A673 (cell line): ENCODE data around the gene DDX54. TPM values are rescaled to one million over a fixed set of nuclear protein-coding genes. Genes with fewer than 3 reads are reported as not detected.
"Not testable (repeated sequence)": the region's sequence is repeated elsewhere in the genome, so short reads cannot be mapped to it uniquely, and the experiment has no call there.

Experiments used
- BruUV-seq: library from RNA; stranded (reverse); fragments of 400-500 nt; replicated peaks from 2 replicates; lab custom pipeline; 2021; lab: Mats Ljungman, UMichigan
- CTCF ChIA-PET: fragments of 300-600 bp; sonication (Branson Sonifier 250); formaldehyde crosslinking; loops from one replicate; lab custom pipeline; 2022; ENCODE audit warnings: antibody characterized with exemption; lab: Charles Lee
- POLR2A ChIA-PET: fragments of 300-600 bp; sonication (Branson Sonifier 250); formaldehyde crosslinking; loops from one replicate; lab custom pipeline; 2022; ENCODE audit warnings: antibody characterized with exemption; ENCODE audit not compliant: low non-redundant PET; lab: Charles Lee
- DNase-seq: peaks from one replicate; pipeline ENCODE4 v3.0.0-alpha.2; 2015; ENCODE audit warnings: low spot score
- H3K27ac ChIP-seq: fragments of 200-600 bp; sonication (generic); 2 replicates; pipeline ENCODE4 v1.5.1; 2016; ENCODE audit warnings: mixed run types, low read depth, mild to moderate bottlenecking, mixed read lengths, antibody characterized with exemption, low read length; ENCODE audit not compliant: poor library complexity, severe bottlenecking
- H3K27me3 ChIP-seq: fragments of 200-600 bp; sonication (generic); replicated peaks from 2 replicates; pipeline ENCODE4 v1.6.1; 2017; ENCODE audit warnings: mixed run types, low read depth, mild to moderate bottlenecking, mixed read lengths, antibody characterized with exemption, low read length; ENCODE audit not compliant: insufficient read depth, poor library complexity
- H3K36me3 ChIP-seq: fragments of 200-600 bp; sonication (generic); 2 replicates; pipeline ENCODE4 v1.6.1; 2016; ENCODE audit warnings: mixed run types, mild to moderate bottlenecking, mixed read lengths, antibody characterized with exemption, low read length; ENCODE audit not compliant: insufficient read depth, poor library complexity, severe bottlenecking
- H3K4me1 ChIP-seq: fragments of 200-600 bp; sonication (generic); 2 replicates; pipeline ENCODE4 v1.6.1; 2017; ENCODE audit warnings: mixed run types, mild to moderate bottlenecking, mixed read lengths, antibody characterized with exemption, low read length; ENCODE audit not compliant: insufficient read depth, poor library complexity, severe bottlenecking
- H3K4me3 ChIP-seq: fragments of 200-600 bp; sonication (generic); 2 replicates; pipeline ENCODE4 v1.5.1; 2016; ENCODE audit warnings: low read depth, mixed run types, mild to moderate bottlenecking, mixed read lengths, low read length; ENCODE audit not compliant: poor library complexity, severe bottlenecking
- H3K9me3 ChIP-seq: fragments of 200-600 bp; sonication (generic); 2 replicates; pipeline ENCODE4 v1.6.1; 2016; ENCODE audit warnings: mixed run types, low read depth, mild to moderate bottlenecking, mixed read lengths, antibody characterized with exemption, low read length; ENCODE audit not compliant: poor library complexity, severe bottlenecking
- EZH2 ChIP-seq: fragments of 200-600 bp; sonication (generic); IDR thresholded peaks from 2 replicates; pipeline ENCODE4 v1.6.1; 2017; ENCODE audit warnings: borderline replicate concordance, low read depth, mild to moderate bottlenecking, mixed read lengths, antibody characterized with exemption, low read length; ENCODE audit not compliant: poor library complexity, severe bottlenecking
- intact Hi-C: fragments of 100-400 bp; cut with micrococcal nuclease; formaldehyde crosslinking; loops from one replicate; pipeline ENCODE4 v1.10.0; 2022; ENCODE audit not compliant: unreplicated experiment
- total RNA-seq: library from RNA; stranded (reverse); gene quantifications from 2 replicates; pipeline ENCODE4 v1.2.3, GENCODE V29; 2021
- TF ChIP-seq, protein P1 (sequence below): fragments of 300-800, 200-600 bp; sonication (generic); conservative IDR thresholded peaks from 2 replicates; pipeline ENCODE4 v1.5.1; 2017; ENCODE audit warnings: low read depth, mild to moderate bottlenecking, antibody characterized with exemption, low read length, moderate library complexity, mixed read lengths

Gene DDX54
- total RNA-seq, 1 experiment from 2014 or later = 116 TPM

DNA sequence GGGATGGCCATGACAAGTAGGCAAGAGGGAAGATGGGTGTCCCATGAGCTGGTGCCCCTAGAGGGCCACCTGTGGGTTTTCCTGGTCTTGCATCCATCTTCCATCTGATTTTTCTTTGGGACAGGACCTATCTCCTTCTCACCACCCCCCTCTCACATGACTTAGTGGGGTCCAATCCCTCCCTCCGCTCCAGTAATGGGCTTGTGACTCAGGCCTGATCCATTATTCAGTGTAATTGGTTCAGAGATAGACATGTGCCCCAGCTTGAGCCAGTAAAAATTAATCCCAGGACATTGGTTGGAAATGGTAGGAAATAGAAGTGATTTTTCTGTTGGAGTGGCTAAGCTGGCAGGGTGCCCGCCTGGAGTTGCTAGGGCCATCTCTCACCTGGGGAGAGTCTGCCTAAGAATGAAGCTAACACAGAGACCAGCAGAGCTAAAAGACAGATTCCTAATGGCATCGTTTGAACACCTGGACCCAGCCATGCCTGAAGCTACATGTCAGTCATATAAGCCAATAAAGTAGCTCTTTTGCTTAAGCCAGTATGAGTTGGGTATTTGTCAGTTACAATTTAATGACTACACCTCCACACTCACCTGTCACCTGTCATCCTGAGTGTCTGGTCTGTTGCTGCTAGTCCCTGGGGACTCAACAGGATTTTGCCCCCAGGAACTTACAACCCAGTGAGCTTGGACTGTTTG, 64.5 kb downstream of the DDX54 start:
- Histone ChIP-seq H3K36me3 (no peaks in the 10 kb centered on the region), H3K27ac (no peak overlapping the region), H3K4me1 (no peaks in the 10 kb centered on the region), H3K27me3 (no peaks in the 10 kb centered on the region), H3K4me3 (no peak overlapping the region), H3K9me3 (no peaks in the 10 kb centered on the region)
- TF ChIP-seq, protein P1, sequence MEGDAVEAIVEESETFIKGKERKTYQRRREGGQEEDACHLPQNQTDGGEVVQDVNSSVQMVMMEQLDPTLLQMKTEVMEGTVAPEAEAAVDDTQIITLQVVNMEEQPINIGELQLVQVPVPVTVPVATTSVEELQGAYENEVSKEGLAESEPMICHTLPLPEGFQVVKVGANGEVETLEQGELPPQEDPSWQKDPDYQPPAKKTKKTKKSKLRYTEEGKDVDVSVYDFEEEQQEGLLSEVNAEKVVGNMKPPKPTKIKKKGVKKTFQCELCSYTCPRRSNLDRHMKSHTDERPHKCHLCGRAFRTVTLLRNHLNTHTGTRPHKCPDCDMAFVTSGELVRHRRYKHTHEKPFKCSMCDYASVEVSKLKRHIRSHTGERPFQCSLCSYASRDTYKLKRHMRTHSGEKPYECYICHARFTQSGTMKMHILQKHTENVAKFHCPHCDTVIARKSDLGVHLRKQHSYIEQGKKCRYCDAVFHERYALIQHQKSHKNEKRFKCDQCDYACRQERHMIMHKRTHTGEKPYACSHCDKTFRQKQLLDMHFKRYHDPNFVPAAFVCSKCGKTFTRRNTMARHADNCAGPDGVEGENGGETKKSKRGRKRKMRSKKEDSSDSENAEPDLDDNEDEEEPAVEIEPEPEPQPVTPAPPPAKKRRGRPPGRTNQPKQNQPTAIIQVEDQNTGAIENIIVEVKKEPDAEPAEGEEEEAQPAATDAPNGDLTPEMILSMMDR = no peak
- no peak for TF ChIP-seq EZH2
- BruUV-seq = no TSS peak
- ChIA-PET CTCF (no interaction called here), POLR2A (interaction anchor here (0.5 kb wide), 1 partner anchor 230 kb away, joined by 3 read pairs; no protein-coding TSS in a partner anchor)
- intact Hi-C loops = no loop called here
- DNase-seq = no peak

DNA sequence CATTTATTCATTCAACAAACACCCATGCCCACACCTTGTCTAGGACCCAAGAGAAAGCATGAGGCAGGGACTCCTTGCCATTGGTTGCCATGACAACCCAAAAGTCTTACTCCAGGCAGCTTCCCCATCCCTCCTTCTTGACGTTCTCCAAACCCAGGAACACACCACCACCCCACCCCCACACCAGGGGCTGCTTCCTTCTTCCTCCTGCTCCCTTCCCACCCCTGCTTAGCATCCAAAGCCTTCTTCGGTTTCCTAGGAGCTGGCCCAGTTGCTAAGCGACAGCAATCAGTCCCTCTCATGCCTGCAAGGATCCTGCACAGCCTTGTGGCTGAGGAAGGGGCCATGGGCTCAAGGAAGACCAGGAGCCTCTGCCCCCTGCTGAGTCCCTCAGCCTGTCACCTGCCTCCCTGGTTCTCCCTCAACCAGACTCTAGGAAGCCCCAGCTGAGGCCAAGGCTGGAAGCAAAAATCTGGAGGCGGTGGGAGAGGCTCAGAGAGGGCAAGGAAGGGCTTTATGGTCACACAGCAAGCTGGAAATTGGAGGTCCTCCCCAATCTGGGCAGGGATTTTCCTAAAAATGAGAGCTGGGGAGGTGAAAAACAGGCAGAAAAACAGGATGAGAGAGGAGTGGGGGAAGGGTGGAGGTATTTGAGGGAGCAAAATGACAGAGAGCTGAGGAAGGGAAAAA, 65.2 kb downstream of the DDX54 start:
- Histone ChIP-seq H3K4me3 (no peak overlapping the region), H3K9me3 (no peaks in the 10 kb centered on the region), H3K27me3 (no peaks in the 10 kb centered on the region), H3K36me3 (no peaks in the 10 kb centered on the region), H3K27ac (no peak overlapping the region), H3K4me1 (no peaks in the 10 kb centered on the region)
- intact Hi-C loops = no loop called here
- POLR2A ChIA-PET = no interaction called here
- no peak for TF ChIP-seq EZH2
- TF ChIP-seq, protein P1 = no peak
- no TSS peak for BruUV-seq
- DNase-seq = no peak
- CTCF ChIA-PET = no interaction called here

DNA sequence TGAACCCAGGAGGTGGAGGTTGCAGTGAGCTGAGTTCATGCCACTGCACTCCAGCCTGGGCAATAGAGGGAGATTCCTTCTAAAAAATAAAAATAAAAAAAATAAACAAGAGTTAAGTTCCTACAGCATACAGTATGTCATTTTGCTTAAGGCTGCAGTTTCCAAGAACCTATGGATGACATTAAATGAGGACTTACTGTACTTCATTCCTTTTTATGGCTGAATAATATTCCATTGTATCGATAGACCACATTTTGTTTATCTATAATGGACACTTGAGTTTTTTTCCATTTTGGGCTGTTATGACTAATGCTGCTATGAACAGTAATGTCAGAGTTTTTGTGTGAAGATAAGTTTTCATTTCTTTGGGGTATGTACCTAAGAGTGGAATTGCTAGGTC, 67.1 kb downstream of the DDX54 start:
- no peak for DNase-seq
- Histone ChIP-seq H3K27me3 (no peaks in the 10 kb centered on the region), H3K36me3 (no peaks in the 10 kb centered on the region), H3K27ac (no peak overlapping the region), H3K4me3 (no peak overlapping the region), H3K4me1 (no peaks in the 10 kb centered on the region), H3K9me3 (no peaks in the 10 kb centered on the region)
- POLR2A ChIA-PET = no interaction called here
- no TSS peak for BruUV-seq
- CTCF ChIA-PET = no interaction called here
- TF ChIP-seq, protein P1 = no peak
- no peak for TF ChIP-seq EZH2
- intact Hi-C loops = no loop called here

DNA sequence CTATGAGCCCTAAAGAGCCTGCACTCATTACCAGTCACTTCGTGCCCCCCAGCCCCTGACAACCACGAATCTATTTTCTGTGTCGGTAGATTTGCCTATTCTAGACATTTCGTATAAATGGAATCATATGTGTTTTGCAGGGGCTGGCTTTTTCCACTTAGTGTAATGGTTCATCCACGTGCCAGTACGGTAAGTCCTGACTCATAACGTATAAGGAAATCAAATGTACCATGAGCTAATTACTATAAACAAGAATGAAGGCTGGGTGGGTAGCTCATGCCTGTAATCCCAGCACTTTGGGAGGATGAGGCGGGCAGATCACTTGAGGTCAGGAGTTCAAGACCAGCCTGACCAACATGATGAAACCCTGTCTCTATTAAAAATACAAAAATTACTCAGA, 67.6 kb downstream of the DDX54 start:
- H3K4me3 ChIP-seq, H3K4me1 ChIP-seq, H3K36me3 ChIP-seq, H3K27me3 ChIP-seq, H3K9me3 ChIP-seq, intact Hi-C loops, CTCF ChIA-PET, H3K27ac ChIP-seq, BruUV-seq, DNase-seq, POLR2A ChIA-PET: not testable (repeated sequence)
